Suprapubic skin (tissue), 4 donors: ENCODE results near the gene NET1. TPM values are rescaled to one million over a fixed set of nuclear protein-coding genes. Genes with fewer than 3 reads are reported as not detected.

Source experiments
- DNase-seq, 2 donors: peaks; one replicate each; pipeline ENCODE4 v3.0.0-alpha.2; 2019; ENCODE audit warnings: low spot score in 2 of 2
- H3K27ac ChIP-seq: fragments of 200-600 bp; sonication (generic); one replicate; pipeline ENCODE4 v1.5.1; 2019
- H3K27me3 ChIP-seq: fragments of 200-600 bp; sonication (generic); one replicate; pipeline ENCODE4 v1.5.1; 2019
- H3K36me3 ChIP-seq: fragments of 200-600 bp; sonication (generic); one replicate; pipeline ENCODE4 v1.5.1; 2019
- H3K4me1 ChIP-seq: fragments of 200-600 bp; sonication (generic); one replicate; pipeline ENCODE4 v1.5.1; 2019
- H3K4me3 ChIP-seq: fragments of 200-600 bp; sonication (generic); one replicate; pipeline ENCODE4 v1.5.1; 2019; ENCODE audit warnings: mild to moderate bottlenecking
- H3K9me3 ChIP-seq: fragments of 200-600 bp; sonication (generic); one replicate; pipeline ENCODE4 v1.5.1; 2019
- CTCF ChIP-seq, 2 donors: fragments of 200-600 bp in 1 of 2; fragments of 450-650 bp in 1 of 2; sonication (generic) in 1 of 2; IDR thresholded peaks; one replicate each; pipeline ENCODE4 v1.5.1; 2016 to 2019; ENCODE audit warnings: antibody characterized with exemption in 2 of 2, mild to moderate bottlenecking in 1 of 2, moderate library complexity in 1 of 2
- EP300 ChIP-seq: sonication (generic); formaldehyde crosslinking; IDR thresholded peaks from one replicate; pipeline ENCODE4 v1.6.1; 2017; ENCODE audit warnings: antibody characterized with exemption
- POLR2A ChIP-seq, 2 donors: fragments of 450-650 bp; IDR thresholded peaks; one replicate each; pipeline ENCODE4 v1.6.1; 2017; ENCODE audit warnings: antibody characterized with exemption in 2 of 2, mild to moderate bottlenecking in 2 of 2, moderate library complexity in 2 of 2
- POLR2AphosphoS5 ChIP-seq, 3 donors: sonication (generic); formaldehyde crosslinking; IDR thresholded peaks; one replicate each; pipeline ENCODE4 v1.6.1; 2017; ENCODE audit warnings: antibody characterized with exemption in 3 of 3
- WGBS: methylation state at CpG from one replicate; pipeline ENCODE4 v1.1.5; 2018; 5-methylcytosine and 5-hydroxymethylcytosine counted together
- total RNA-seq, 4 donors: library from RNA; depleted of rRNA; stranded (reverse); fragments of >200 nt; gene quantifications; one replicate each; pipeline ENCODE4 v1.1.0, GENCODE V29; 2016

Gene NET1
- total RNA-seq, 4 donors from 2014 or later, result 69.9 to 92.8 (median 76.2) TPM

DNA sequence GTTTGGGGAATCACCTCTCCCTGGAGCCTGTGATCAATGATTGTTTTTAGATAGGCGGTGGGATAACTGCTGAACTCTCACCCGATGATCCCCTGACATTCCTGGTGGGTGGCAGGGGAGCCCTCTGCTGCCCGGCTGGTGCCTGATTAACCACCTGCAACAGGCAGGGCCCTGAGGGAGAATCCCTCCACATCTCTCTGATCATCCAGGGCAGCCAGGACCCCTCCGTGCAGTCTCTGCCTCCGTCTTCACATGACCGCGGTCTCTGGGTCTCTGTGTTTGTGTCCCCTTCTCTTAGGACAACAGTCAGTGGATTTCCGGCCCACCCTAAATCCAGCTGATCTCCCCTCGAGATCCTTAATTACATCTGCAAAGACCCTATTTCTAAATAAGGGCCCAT, 69.7 kb downstream of the NET1 start:
- peaks cover 13% of the 10 kb centered on the region for H3K4me1 ChIP-seq
- H3K36me3 ChIP-seq, result no peaks in the 10 kb centered on the region
- TF ChIP-seq POLR2A (IDR thresholded peaks at IDR 0.05), result no peak
- no peak for TF ChIP-seq EP300
- no peak for TF ChIP-seq POLR2AphosphoS5 (IDR thresholded peaks at IDR 0.05)
- no peak for TF ChIP-seq CTCF (IDR thresholded peaks at IDR 0.05)
- H3K27ac ChIP-seq, result no peak overlapping the region
- 93% methylated on average over 9 of the region's 9 CpGs for WGBS
- H3K4me3 ChIP-seq, result no peak overlapping the region
- H3K27me3 ChIP-seq, result no peaks in the 10 kb centered on the region
- DNase-seq, result no peak
- no peaks in the 10 kb centered on the region for H3K9me3 ChIP-seq

DNA sequence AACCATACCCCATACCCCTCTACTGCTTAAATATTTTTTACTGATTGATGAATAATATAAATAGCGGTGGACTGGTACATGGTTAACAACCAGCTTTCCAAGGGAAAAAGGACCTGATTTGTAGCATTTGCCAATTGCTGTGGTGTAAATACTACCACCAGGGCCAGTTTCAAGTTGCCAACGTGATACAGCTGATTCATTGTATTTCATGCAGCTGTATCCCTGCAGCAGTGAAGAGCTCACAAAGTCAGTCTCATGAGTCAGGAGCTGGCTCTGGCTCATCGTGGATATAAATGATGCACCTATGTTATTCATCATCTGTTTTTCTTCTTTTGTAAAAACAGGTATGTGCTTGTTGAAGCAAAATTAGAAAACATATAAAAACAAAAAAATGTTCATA, 71.8 kb downstream of the NET1 start:
- Histone ChIP-seq H3K27me3 (no peaks in the 10 kb centered on the region), H3K9me3 (no peaks in the 10 kb centered on the region), H3K4me1 (peaks cover 16% of the 10 kb centered on the region), H3K4me3 (no peak overlapping the region), H3K27ac (no peak overlapping the region), H3K36me3 (no peaks in the 10 kb centered on the region)
- DNase-seq, result no peak
- 43% methylated on average over 3 of the region's 3 CpGs for WGBS
- no peak for TF ChIP-seq POLR2A (IDR thresholded peaks at IDR 0.05)
- TF ChIP-seq CTCF (IDR thresholded peaks at IDR 0.05), result no peak
- TF ChIP-seq POLR2AphosphoS5 (IDR thresholded peaks at IDR 0.05), result no peak
- no peak for TF ChIP-seq EP300

- WGBS, result 95% methylated on average over 14 of the region's 14 CpGs
- no peak for TF ChIP-seq CTCF (IDR thresholded peaks at IDR 0.05)
- no peak for TF ChIP-seq POLR2AphosphoS5 (IDR thresholded peaks at IDR 0.05)
- TF ChIP-seq POLR2A (IDR thresholded peaks at IDR 0.05), result no peak
- TF ChIP-seq EP300, result no peak
Measured at GRCh38 chr10:5485290-5485689, 72.9 kb downstream of the NET1 start.

DNA sequence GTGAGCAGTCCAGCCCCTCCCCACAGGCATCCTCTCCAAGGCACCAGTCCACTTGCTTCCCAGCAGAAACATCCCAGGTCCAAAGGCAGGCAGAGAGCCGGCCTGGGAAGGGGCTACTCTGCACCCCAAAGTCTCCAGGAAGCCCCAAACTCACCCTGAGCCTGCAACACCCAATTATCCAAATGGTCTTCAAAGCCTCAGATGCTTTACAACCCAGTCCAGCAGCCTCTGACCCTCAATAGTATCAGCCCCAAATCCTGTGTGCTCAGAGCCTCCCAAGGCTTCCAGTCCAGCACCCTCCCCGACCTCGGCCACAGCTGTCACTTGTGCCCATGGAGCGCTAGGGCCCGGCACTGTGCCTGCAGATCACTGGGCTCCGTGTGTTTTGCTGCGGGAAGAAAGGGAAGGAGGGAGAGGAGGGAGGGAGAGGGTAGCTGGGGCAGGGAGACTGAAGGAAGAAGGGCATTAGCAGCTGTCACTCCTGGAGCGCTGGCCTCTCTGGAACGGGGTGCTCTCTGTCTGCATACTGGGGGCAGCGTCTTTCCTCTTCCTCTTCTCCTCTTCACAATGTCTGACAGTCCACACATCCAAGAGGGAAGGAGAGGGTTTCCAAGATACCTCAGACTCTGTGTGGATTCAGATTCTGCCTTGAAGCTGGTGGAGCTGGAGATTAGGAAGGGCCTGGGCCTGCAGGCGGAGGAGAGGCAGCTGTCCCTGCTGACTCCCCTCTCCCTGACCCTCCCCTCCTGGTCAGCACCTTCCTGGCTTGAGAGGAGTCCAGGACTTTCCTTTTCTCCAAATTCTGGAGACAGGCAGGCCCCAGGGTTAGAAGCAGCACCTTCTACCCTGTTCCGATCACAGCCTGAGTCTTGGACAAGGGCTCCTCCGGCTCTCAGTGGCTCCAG, 73.8 kb downstream of the NET1 start:
- DNase-seq, result peak in 1 of 2 donors; percentile 62
- Histone ChIP-seq H3K27ac (peak overlapping the region; percentile 42), H3K4me3 (peak overlapping the region; percentile 2), H3K9me3 (no peaks in the 10 kb centered on the region), H3K4me1 (peaks cover 20% of the 10 kb centered on the region), H3K27me3 (no peaks in the 10 kb centered on the region), H3K36me3 (no peaks in the 10 kb centered on the region)
- WGBS, result 84% methylated on average over 11 of the region's 13 CpGs
- no peak for TF ChIP-seq POLR2AphosphoS5 (IDR thresholded peaks at IDR 0.05)
- TF ChIP-seq CTCF (IDR thresholded peaks at IDR 0.05), result no peak

More at GRCh38 chr10:5485290-5485689, 72.9 kb downstream of the NET1 start:
- Histone ChIP-seq H3K9me3 (no peaks in the 10 kb centered on the region), H3K27me3 (no peaks in the 10 kb centered on the region), H3K4me3 (no peak overlapping the region), H3K27ac (no peak overlapping the region), H3K4me1 (peaks cover 20% of the 10 kb centered on the region), H3K36me3 (no peaks in the 10 kb centered on the region)
- DNase-seq, result peak in 1 of 2 donors; percentile 54

GRCh38 chr10:5486853-5487235, 74.5 kb downstream of the NET1 start:
- Histone ChIP-seq H3K27ac (peak overlapping the region; percentile 42), H3K9me3 (no peaks in the 10 kb centered on the region), H3K36me3 (no peaks in the 10 kb centered on the region), H3K27me3 (no peaks in the 10 kb centered on the region), H3K4me1 (peaks cover 20% of the 10 kb centered on the region), H3K4me3 (peak overlapping the region; percentile 2)
- peak in 1 of 2 donors; percentile 64 for DNase-seq
- 80% methylated on average over 9 of the region's 9 CpGs for WGBS
- TF ChIP-seq POLR2A (IDR thresholded peaks at IDR 0.05) (no peak), POLR2AphosphoS5 (IDR thresholded peaks at IDR 0.05) (no peak), CTCF (IDR thresholded peaks at IDR 0.05) (no peak), EP300 (no peak)
